GM18502 (cell line): ENCODE data around the gene ZIC2.

Experiments used
- ATAC-seq: cut with Tn5 transposase; IDR thresholded peaks from one replicate; pipeline ENCODE4 v1.9.1; 2021; ENCODE audit warnings: mild to moderate bottlenecking; ENCODE audit not compliant: unreplicated experiment, poor library complexity

The ZIC2 gene

DNA sequence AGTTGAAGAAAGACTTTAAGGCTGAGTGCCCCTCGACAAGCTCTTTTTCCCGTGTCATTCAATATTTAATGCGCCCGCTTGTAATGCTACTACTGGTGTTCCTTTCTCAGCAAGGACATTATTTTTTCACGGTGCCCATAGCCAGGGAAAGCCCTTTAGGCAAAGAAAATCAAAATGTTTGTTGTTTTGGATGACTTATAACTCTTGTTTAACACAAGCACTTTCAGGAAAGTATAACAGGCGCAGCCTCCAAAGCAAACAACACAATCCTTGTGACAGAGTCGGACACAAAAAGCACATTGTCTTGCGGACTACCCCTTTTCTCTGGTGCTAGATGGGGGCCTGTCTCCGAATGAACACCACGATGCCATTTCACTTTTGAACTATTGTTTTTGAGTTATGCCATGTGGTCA, 22.5 kb upstream of the ZIC2 start:
- no peak for ATAC-seq

DNA sequence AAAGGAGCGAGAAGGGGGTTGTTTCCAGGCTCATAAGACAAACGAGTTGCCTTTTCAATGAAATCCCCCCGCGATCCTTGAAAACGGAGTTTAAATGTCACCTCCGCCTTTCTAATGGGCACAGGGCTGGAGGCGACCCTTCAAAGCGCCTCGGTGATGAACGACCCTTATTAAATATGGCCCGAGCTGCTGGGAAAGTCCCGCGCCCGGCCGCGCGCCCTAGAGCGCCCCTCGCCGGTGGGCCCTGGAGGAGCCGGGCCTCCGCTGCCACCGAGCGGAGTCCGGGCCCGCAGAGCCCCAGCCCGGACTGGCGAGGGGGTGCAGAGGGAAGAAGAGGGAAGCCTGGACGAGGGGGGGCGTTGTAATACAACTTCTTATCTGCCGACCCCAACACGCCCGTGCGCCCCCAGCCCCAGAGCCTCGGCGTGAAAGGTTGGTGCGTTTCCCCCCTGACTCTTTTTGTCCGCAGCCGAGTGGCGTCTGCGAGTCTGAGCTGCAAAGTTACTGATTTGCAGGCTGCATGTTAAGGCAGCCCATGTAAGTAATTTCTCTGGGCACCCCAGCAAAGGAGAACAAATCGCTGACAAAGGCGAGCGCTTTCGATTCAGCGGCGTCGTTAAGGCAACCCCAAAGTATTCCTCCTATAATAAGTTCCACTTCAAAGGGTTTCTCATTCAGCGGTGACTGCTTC, 21.9 kb upstream of the ZIC2 start:
- ATAC-seq, result no peak

DNA sequence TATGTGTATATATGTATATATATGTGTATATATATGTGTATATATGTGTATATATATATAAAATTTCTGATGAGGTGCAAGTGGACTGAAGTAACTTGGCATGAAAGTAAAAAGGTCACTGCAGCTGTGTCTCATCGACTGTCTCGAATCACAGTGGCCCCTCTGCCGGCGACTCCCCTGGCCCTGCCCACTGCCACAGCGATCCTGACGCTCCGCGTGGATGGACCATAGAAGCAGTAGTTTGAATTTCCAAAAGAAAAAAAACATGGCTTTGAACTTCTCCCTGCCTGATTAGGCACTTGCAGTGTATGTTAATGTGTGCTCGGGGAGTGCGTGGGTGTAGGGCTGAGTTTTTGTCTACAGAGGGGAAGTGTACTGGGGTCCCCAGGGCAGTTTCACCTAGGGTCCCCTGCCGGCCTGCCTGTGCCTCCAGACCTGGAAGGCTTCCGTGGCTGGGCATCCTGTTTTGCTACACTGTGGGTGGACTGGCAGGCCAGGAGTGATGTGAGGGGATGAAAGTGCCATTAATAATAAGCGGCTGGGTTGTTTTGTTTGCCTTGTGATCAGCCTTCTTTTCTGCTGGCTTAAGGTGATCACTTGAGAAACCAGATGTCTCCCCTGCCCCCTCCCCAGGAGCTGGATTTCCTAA, 20.8 kb upstream of the ZIC2 start:
- ATAC-seq, result no peak

GRCh38 chr13:99961636-99962035, 19.9 kb upstream of the ZIC2 start:
- ATAC-seq, result no peak

GRCh38 chr13:99962242-99962641, 19.3 kb upstream of the ZIC2 start:
- no peak for ATAC-seq

GRCh38 chr13:99963816-99964339, 17.7 kb upstream of the ZIC2 start:
- no peak for ATAC-seq

DNA sequence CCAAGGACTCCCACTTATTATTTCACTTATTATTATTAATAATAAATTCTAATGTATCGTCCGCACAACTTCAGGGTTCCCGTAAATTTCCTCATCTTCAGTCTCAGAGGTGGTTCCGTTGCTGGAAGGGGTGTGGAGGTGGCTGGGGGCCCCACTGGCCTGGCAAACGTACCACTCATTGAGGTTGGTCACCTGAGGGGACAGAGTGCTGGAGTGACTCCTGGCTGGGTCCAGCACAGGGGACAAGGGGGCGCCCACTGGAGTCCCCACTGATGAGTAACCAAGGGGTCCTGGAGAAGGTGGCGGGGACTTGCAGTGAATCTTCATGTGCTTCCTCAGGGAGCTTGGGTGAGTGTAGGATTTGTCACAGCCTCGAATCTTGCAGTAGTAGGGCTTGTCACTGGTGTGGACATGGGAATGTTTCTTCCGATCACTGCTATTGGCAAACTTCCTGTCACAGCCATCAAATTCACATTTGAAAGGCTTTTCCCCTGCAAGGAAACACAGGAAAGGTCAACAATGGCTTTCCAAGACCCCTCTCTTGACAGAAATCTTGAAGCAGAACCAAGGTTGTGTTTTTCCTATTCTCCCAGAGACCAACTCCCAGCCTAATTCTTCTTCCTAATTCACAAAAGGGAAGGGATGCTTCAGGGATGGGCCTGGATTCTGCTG, 16.1 kb upstream of the ZIC2 start:
- ATAC-seq, result no peak

GRCh38 chr13:99966064-99966805, 15.3 kb upstream of the ZIC2 start:
- no peak for ATAC-seq

DNA sequence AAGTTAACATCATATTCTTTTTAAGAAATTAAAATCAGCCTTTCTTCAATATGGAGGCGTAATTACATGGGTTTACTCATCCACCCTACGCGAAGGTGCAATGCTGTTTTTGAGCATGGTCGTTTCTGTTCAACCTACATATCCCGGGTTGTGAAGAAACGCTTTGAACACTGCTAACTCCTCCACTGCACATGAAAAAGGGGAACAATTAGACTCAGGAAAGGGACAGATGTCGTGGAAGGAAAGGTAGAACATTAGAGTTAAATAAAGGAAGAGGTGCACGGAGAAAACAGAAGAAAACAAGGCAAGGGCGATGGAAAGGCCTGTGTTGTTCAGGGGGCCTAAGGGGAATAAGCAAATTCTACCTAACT, 14.1 kb upstream of the ZIC2 start:
- ATAC-seq, result no peak

DNA sequence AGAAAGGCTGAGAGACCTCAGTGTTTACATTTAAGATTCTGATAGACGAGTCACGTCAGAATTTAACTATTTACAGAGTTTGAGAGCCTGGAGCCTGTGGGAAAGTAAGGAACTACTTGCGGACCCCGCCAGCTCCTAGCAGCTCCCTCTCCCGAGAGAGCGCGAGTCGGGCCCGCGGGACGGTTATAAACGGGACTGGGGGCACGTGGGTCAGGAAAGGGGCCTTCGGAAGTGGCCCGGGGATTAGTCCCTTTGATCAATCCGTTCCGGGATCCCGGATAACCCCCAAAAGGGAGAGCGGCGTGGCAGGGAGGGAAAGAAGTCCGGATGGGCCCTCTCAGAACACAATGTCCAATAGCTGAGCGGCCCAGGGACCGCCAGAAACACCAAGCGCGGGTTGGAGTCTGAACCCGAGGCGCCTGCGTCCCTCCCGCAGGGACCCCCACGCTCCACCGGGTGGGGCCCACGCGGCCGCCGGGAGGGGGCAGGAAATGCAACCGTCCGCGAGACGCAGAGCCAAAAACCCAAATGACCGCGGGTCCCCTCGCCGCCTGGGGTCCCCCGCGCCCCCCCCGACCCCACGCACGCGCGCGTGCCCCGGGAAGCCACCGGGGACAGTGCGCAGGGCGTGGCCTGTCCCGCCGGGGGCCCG, 13.6 kb upstream of the ZIC2 start:
- ATAC-seq, result no peak

GRCh38 chr13:99968521-99969452, 12.8 kb upstream of the ZIC2 start:
- no peak for ATAC-seq

GRCh38 chr13:99969453-99969918, 12.1 kb upstream of the ZIC2 start:
- ATAC-seq, result no peak

GRCh38 chr13:99969919-99970650, 11.5 kb upstream of the ZIC2 start:
- ATAC-seq, result no peak

DNA sequence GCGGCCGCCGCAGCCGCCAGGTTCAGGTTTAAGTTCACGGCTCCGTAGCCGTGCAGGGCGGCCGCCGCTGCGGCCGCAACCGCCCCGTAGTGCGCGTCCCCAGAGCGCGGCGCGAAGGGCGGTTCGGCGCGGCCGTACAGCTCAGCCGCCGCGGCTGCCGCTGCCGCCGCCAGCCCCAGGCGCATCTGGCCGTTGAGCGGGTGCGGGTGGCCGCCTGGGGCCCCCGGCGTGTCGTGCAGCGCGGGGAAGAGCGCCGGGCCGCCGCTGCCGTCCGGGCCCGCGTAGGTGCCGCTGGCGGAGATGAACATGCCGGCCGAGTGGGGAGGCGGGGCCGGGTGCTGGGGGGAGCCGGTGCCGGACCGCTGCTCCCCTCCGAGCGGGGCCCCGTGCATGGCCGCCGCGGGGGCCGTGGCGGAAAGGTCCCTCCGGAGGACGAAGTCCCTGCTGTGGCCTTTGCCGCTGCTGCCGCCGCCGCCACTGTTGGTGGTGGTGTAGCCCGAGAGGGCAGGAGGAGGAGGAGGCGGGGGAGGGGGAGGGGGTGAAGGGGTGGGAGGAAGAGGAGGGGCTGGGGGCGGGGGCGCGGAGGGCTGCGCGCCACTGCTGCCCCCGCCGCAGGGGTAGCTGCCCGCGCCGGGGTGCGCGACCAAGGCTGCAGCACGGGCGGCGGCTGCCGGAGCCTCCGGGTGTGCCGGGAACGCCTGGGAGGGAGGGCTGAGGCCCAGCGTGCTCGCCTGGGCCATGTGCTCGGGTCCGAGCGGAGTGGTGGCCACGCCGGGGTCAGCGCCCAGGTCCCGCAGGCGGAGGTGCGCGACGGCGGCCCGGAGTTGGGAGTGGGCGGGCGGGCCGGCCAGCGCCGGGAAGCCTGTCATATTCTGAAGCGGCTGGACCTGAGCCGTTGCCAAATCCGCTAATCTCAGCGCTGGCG, 10.7 kb upstream of the ZIC2 start:
- ATAC-seq, result no peak

DNA sequence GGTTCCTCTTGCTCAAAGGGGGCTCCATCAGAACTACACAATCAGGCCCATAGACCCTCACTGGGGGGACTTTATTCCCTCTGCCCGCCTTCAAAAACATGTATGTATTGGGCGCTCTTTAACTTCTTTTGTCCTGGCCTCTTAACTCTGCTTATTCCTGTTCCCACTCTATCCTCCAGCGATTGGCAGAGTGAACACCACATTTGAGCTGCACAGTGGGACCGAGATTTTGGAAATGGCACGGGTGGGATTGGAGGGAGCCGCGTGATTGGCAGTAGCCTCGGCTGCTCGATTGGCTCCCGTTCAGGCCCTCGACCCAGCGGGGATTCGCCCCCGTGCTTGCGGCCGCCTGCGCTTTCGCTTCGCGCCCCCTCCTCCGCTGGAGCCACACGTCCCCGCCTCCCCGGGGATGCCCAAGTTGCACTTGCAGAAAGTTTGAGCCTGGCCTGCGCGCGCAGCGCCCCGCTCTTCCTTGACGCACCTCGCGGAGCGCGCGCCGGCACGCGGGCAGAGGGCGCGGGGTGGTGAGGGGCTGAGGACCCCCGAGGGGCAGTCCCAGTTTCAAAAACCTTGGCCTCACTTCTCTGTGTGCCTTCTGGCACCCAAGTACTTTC, 9.9 kb upstream of the ZIC2 start, which contains the start of gene ZIC5:
TSS of gene ZIC5 (minus strand) at position 192 of the 614 bp plus-strand sequence. CDS start at position 28, 164 bp downstream.
- no peak for ATAC-seq

- no peak for ATAC-seq
Measured at GRCh38 chr13:99972190-99972731, 9.3 kb upstream of the ZIC2 start.
